IMR-90 (cell line): ENCODE data around the gene PLLP. TPM values are rescaled to one million over a fixed set of nuclear protein-coding genes. Genes with fewer than 3 reads are reported as not detected.

Experiments used
- ATAC-seq: fragments of 200-7000 bp; cut with Tn5 transposase; 2 replicates; pipeline ENCODE4 v1.9.1; 2020; ENCODE audit warnings: low read depth, mild to moderate bottlenecking, moderate library complexity
- BruUV-seq: library from RNA; stranded (reverse); fragments of 400-500 nt; replicated peaks from 2 replicates; lab custom pipeline; 2021; lab: Mats Ljungman, UMichigan
- CTCF ChIA-PET: fragments of 300-600 bp; formaldehyde crosslinking; extraction: SDS; loops from one replicate; lab custom pipeline; 2021; ENCODE audit warnings: antibody characterized with exemption; lab: Yijun Ruan, JAX
- POLR2A ChIA-PET: fragments of 300-600 bp; sonication (Branson Sonifier 250); formaldehyde crosslinking; loops from one replicate; lab custom pipeline; 2022; ENCODE audit warnings: antibody characterized with exemption; ENCODE audit not compliant: unreplicated experiment; lab: Charles Lee
- DNase-seq: peaks from one replicate; pipeline ENCODE4 v3.0.0; 2013
- H2AFZ ChIP-seq: replicated peaks from 2 replicates; pipeline ENCODE3; 2013; ENCODE audit warnings: low read length, mild to moderate bottlenecking; ENCODE audit not compliant: poor library complexity
- H2AK5ac ChIP-seq: 2 replicates; pipeline ENCODE4 v1.6.1; 2013; ENCODE audit warnings: low read depth, low read length, inconsistent platforms
- H2AK9ac ChIP-seq: replicated peaks from 2 replicates; pipeline ENCODE3; 2013; ENCODE audit warnings: mild to moderate bottlenecking, low read depth, low read length, moderate library complexity; ENCODE audit not compliant: poor library complexity
- H2BK120ac ChIP-seq: 2 replicates; pipeline ENCODE4 v1.6.1; 2013; ENCODE audit warnings: low read depth, low read length, inconsistent platforms
- H2BK15ac ChIP-seq: 3 replicates; pipeline ENCODE4 v1.6.1; 2013; ENCODE audit warnings: low read depth, low read length, inconsistent platforms
- H2BK20ac ChIP-seq: 2 replicates; pipeline ENCODE4 v1.6.1; 2013; ENCODE audit warnings: low read depth, mild to moderate bottlenecking, inconsistent platforms, low read length, moderate library complexity
- H2BK5ac ChIP-seq: 2 replicates; pipeline ENCODE4 v1.6.1; 2013; ENCODE audit warnings: mild to moderate bottlenecking, low read depth, low read length, inconsistent platforms; ENCODE audit not compliant: poor library complexity, severe bottlenecking
- H3K14ac ChIP-seq: replicated peaks from 2 replicates; pipeline ENCODE4 v1.6.1; 2013; ENCODE audit warnings: low read depth, low read length, inconsistent platforms
- H3K18ac ChIP-seq: 2 replicates; pipeline ENCODE4 v1.6.1; 2013; ENCODE audit warnings: low read depth, low read length, control low read depth
- H3K23ac ChIP-seq: 2 replicates; pipeline ENCODE4 v1.6.1; 2013; ENCODE audit warnings: low read depth, low read length, inconsistent platforms
- H3K27ac ChIP-seq: 2 replicates; pipeline ENCODE4 v1.5.1; 2013; ENCODE audit warnings: mild to moderate bottlenecking, control low read depth, low read length; ENCODE audit not compliant: insufficient read depth
- H3K27me3 ChIP-seq: 2 replicates; pipeline ENCODE4 v1.6.1; 2013; ENCODE audit warnings: low read length; ENCODE audit not compliant: control insufficient read depth, insufficient read depth
- H3K36me3 ChIP-seq: 2 replicates; pipeline ENCODE4 v1.6.1; 2013; ENCODE audit warnings: low read length, mixed read lengths; ENCODE audit not compliant: control insufficient read depth, insufficient read depth
- H3K4ac ChIP-seq: 2 replicates; pipeline ENCODE4 v1.6.1; 2013; ENCODE audit warnings: low read depth, low read length, inconsistent platforms
- H3K4me1 ChIP-seq: 2 replicates; pipeline ENCODE4 v1.6.1; 2013; ENCODE audit warnings: low read length, mixed read lengths; ENCODE audit not compliant: control insufficient read depth, insufficient read depth
- H3K4me2 ChIP-seq: 2 replicates; pipeline ENCODE4 v1.6.1; 2013; ENCODE audit warnings: low read depth, mild to moderate bottlenecking, control low read depth, low read length, moderate library complexity
- H3K4me3 ChIP-seq: 2 replicates; pipeline ENCODE4 v1.5.1; 2013; ENCODE audit warnings: low read depth, mild to moderate bottlenecking, control low read depth, low read length, moderate library complexity; ENCODE audit not compliant: insufficient read depth
- H3K56ac ChIP-seq: 2 replicates; pipeline ENCODE4 v1.6.1; 2013; ENCODE audit warnings: low read length, inconsistent platforms; ENCODE audit not compliant: insufficient read depth; ENCODE audit errors: extremely low read depth
- H3K79me1 ChIP-seq, 2 experiments: 2 replicates each; pipeline ENCODE4 v1.6.1; 2013; ENCODE audit warnings: low read length in 2 of 2, inconsistent platforms in 1 of 2, low read depth in 1 of 2
- H3K9ac ChIP-seq: 2 replicates; pipeline ENCODE4 v1.6.1; 2013; ENCODE audit warnings: low read depth, low read length, control low read depth
- H3K9me1 ChIP-seq: 2 replicates; pipeline ENCODE4 v1.6.1; 2013; ENCODE audit warnings: low read length, inconsistent platforms; ENCODE audit not compliant: insufficient read depth
- H3K9me3 ChIP-seq: 2 replicates; pipeline ENCODE4 v1.6.1; 2013; ENCODE audit warnings: low read length; ENCODE audit not compliant: control insufficient read depth, insufficient read depth
- H4K20me1 ChIP-seq: 2 replicates; pipeline ENCODE4 v1.6.1; 2013; ENCODE audit warnings: low read length, inconsistent platforms; ENCODE audit not compliant: insufficient read depth
- H4K5ac ChIP-seq: 2 replicates; pipeline ENCODE4 v1.6.1; 2013; ENCODE audit warnings: mild to moderate bottlenecking, low read depth, low read length, control low read depth
- H4K8ac ChIP-seq, 2 experiments: 2 replicates each; pipeline ENCODE4 v1.6.1; 2013; ENCODE audit warnings: low read depth in 2 of 2, low read length in 2 of 2, control low read depth in 1 of 2, inconsistent platforms in 1 of 2
- H4K91ac ChIP-seq: 2 replicates; pipeline ENCODE4 v1.6.1; 2013; ENCODE audit warnings: low read depth, low read length, inconsistent platforms; ENCODE audit not compliant: insufficient read depth
- CTCF ChIP-seq: conservative IDR thresholded peaks from 2 replicates; pipeline ENCODE4 v1.5.1; 2012; ENCODE audit warnings: mild to moderate bottlenecking, low read depth, low read length, improper control_type of control experiment
- NFE2L2 ChIP-seq: fragments of 150-350 bp; IDR thresholded peaks from 2 replicates; pipeline ENCODE4 v1.6.1; 2016; ENCODE audit warnings: low read depth, mild to moderate bottlenecking, low read length
- WGBS, 2 experiments: methylation state at CpG; one replicate each; pipeline versions ENCODE4 v1.1.5 to v1.1.7; 2013; ENCODE audit warnings: missing lambda C conversion rate in 2 of 2; ENCODE audit not compliant: insufficient read length in 1 of 2; ENCODE audit errors: extremely low coverage in 2 of 2; 5-methylcytosine and 5-hydroxymethylcytosine counted together
- dilution Hi-C: fragments of 300-500 bp; cut with HindIII; formaldehyde crosslinking; loops from one replicate; pipeline ENCODE4 v1.14.3; 2018; ENCODE audit warnings: low sequenced_read_pairs; ENCODE audit not compliant: unreplicated experiment
- in situ Hi-C: fragments of 300-500 bp; cut with MboI; formaldehyde crosslinking; loops from 3 replicates; pipeline ENCODE4 v1.14.3; 2019; ENCODE audit warnings: low sequenced_read_pairs, inconsistent platforms, mixed read lengths
- intact Hi-C: fragments of 100-400 bp; cut with micrococcal nuclease; formaldehyde crosslinking; loops from 2 replicates; pipeline ENCODE4 v1.10.0; 2022
- polyA plus RNA-seq, 3 experiments: library from polyadenylated mRNA; depleted of rRNA; stranded (reverse); fragments of >200 nt; gene quantifications; 2 replicates each; pipeline ENCODE4 v1.2.3, GENCODE V29; 2012; ENCODE audit warnings: low replicate concordance in 1 of 3
- total RNA-seq: library from RNA; depleted of rRNA; stranded (reverse); fragments of >200 nt; gene quantifications from 2 replicates; pipeline ENCODE4 v1.2.3, GENCODE V29; 2012

The PLLP gene
- total and polyA plus RNA-seq, 2 of the 4 experiments (the other 2 are of a cell fraction): 0.05 TPM; not detected in 1

- H4K5ac ChIP-seq: no peak overlapping the region
- H3K4me2 ChIP-seq: no peak overlapping the region
- no peak overlapping the region for H3K27ac ChIP-seq
- H2AK9ac ChIP-seq: no peak overlapping the region
- no peak overlapping the region for H4K91ac ChIP-seq
- TF ChIP-seq CTCF (no peak), NFE2L2 (no peak)
- dilution Hi-C loops: no loop called here
- no peak overlapping the region for H2AK5ac ChIP-seq
- H3K18ac ChIP-seq: no peak overlapping the region
- DNase-seq (no peak), ATAC-seq (no peak)
- no peaks in the 10 kb centered on the region for H3K9me3 ChIP-seq
- H3K36me3 ChIP-seq: peaks cover 31% of the 10 kb centered on the region
- H2BK5ac ChIP-seq: no peak overlapping the region
- in situ Hi-C loops: no loop called here
- H3K27me3 ChIP-seq: no peaks in the 10 kb centered on the region
- H3K4ac ChIP-seq: no peak overlapping the region
- no peak overlapping the region for H3K56ac ChIP-seq
- no peak overlapping the region for H4K8ac ChIP-seq
- H2BK15ac ChIP-seq: no peak overlapping the region
- BruUV-seq: no TSS peak
- H2BK120ac ChIP-seq: no peak overlapping the region
- peaks cover 0 to 6% of the 10 kb centered on the region in 2 experiments; a peak in 3 of 4 replicates for H3K79me1 ChIP-seq
- no CpG with 5 or more reads among the region's 1 CpG for WGBS, 2 experiments
- no peak overlapping the region for H3K14ac ChIP-seq
- no peak overlapping the region for H3K23ac ChIP-seq
- peaks cover 3% of the 10 kb centered on the region; the same call in 1 of the 2 replicates for H3K4me1 ChIP-seq
- H2AFZ ChIP-seq: no peak overlapping the region
- H3K4me3 ChIP-seq: no peak overlapping the region
- CTCF ChIA-PET: no interaction called here
- no peak overlapping the region for H2BK20ac ChIP-seq
- POLR2A ChIA-PET: no interaction called here
- intact Hi-C loops: no loop called here
- H3K9me1 ChIP-seq: peaks cover 7% of the 10 kb centered on the region; the same call in 1 of the 2 replicates
- H3K9ac ChIP-seq: no peak overlapping the region
- H4K20me1 ChIP-seq: no peaks in the 10 kb centered on the region
Measured at GRCh38 chr16:57229079-57229478, 55.4 kb downstream of the PLLP start.
